ENCODE results near the gene SOX10.

Gene SOX10

DNA sequence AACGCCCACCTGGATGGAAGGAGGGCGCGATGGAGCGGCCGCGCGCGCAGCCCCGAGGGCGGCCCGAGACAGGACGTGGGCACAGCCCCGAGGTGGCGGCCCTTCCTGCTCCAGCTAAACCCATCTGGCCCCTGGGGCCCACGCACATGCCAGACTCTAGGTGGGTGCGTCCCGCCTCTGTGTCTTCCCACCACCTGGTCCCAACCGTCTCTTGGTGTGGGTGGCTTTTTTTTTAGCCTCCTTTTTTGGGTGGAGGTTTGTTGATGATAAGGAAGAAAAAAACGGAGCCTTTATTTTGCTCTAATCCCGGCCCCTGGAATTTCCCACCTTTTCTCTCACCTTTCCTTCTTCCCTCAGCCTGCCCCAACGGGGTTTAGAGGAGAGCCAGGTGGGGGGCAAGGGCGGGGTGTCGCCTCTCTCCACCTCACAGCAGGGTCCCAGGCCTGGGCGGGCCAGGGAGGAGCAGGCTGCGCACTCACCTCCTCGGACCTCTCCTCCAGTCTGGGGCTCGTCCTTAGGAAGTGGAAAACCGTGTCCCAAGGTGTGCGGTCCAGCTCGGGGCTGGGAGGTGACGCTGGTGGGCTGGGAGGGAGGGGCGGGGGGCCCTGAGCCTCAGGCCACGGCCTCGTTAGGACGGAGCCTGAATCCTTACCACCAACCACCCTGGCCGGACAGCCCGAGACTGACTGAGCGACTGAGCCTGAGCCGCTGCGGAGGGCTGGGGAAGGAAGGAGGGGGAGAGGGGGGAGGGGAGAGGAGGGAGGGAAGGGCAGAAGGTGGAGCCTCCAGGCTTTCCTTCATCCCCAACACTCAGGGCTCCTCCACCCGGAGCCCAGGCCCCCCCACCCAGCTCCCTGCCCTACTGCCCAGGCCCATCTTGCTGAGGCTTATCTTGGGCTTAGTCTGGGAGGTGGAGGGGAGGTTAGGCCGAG, at the start of gene SOX10:
Gene SOX10 (minus strand): TSS at position 696 of the 932 bp plus-strand sequence. CDS start 771 bp downstream, outside the sequence.
- DNase-seq (ENCODE audit: low spot score): no peak
- Mint-ChIP-seq H3K9me3 (no peaks in the 10 kb centered on the region), H3K27me3 (ENCODE audit: low read depth) (no peaks in the 10 kb centered on the region), H3K4me3 (no peak within 1 kb of the TSS), H3K36me3 (ENCODE audit: low read depth) (no peaks in the 10 kb centered on the region), H3K4me1 (ENCODE audit: low read depth) (no peaks in the 10 kb centered on the region), H3K27ac (no peak within 1 kb of the TSS)

DNA sequence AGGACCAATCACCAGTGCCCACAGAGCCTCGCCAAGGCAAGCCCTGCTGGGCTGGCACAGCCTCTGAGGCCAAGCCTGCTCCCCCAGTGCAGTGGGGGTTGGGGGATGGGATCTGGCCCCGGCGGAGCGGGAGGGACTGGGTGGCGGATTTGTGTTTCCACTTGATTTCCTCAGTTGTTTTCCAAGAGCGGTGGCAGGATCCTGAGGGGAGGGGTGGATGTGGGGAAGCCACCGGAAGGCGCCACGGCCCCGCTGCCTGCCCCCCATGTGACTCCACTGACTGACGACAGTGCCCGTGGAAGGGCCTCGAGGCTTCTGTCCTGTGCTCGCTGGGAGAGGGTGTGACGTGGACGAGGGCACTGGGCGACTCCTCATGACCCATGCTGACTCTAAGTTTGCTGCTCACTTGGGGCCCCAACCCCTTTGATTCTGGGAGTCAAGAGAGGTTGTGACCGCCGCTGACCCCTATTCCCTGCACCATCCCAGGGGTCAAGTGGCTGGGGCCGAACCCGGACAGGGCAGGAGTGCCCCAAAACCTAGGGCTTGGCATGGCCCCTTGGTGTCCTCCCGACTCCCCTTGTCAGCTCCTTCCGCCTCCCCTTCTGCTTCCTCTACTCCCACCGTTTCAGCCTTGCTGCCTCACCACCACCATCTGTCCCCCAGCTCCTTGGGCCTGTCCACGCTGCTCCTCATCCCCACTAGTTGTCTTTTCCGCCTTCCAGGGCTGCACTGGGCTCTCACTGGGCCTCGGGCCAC, 49.3 kb upstream of the SOX10 start:
- Mint-ChIP-seq H3K4me3 (no peak overlapping the region), H3K9me3 (no peaks in the 10 kb centered on the region), H3K4me1 (ENCODE audit: low read depth) (no peaks in the 10 kb centered on the region), H3K36me3 (ENCODE audit: low read depth) (no peaks in the 10 kb centered on the region), H3K27me3 (ENCODE audit: low read depth) (no peaks in the 10 kb centered on the region), H3K27ac (no peak overlapping the region)
- no peak for DNase-seq (ENCODE audit: low spot score)

DNA sequence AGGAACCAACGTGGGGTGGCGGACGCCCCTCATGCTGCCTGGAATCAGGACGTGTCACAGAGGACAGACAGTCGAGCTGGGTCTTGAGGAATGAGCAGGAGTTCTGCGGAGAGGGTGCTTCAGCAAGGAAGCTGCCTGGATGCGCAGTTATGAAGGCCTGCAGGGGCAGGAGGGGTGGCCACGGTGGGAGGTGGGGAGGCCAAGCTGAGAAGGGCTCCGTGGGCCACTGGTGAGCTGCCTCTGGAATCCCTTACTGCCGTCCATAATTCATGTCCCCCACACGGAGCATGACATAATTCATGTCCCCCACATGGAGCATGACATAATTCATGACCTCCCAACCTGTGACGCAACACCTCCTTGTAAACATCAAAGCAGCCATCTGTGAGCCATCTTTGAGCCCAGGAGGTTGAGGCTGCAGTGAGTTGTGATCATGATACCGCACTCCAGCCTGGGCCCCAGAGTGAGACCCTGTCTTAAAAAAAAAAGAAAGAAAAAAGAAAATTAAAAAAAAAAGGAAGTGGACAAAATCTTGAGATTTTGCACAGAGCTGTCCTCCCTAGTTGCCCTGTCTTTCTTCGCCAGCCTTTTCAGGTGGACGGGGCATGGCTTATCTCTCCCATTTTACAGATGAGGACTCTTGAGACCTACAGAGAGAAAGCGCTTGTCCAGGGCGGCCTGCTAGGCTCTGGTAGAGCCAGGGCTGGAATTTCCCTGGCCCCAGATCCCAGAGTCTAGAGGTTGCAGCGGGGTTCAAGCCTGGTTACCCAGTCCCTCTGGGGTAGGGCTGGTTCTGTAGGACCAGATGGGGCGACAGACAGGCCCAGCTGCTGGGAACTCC, 48.5 kb upstream of the SOX10 start:
- DNase-seq (ENCODE audit: low spot score): no peak

DNA sequence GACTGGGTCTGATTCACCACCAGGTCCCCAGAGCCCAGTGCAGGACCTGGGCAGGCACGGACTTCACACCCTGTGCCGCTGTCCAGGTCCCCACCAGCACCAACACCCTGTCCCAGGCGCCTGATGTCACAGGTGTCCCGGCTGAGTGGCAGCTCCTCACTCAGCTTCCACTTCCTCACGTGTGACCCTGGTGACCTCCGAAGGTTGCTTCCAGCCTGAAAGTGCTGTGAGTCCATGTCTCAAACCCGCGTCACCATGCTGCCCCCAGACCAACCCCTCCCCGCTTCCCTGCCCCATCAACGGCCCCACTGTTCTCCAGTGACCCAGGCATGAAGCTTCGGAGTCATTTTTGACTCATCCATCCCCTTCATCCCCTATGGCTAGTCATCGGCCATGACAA, 47.1 kb upstream of the SOX10 start:
- Mint-ChIP-seq H3K27me3 (ENCODE audit: low read depth) (no peaks in the 10 kb centered on the region), H3K36me3 (ENCODE audit: low read depth) (no peaks in the 10 kb centered on the region), H3K4me1 (ENCODE audit: low read depth) (no peaks in the 10 kb centered on the region), H3K4me3 (no peak overlapping the region), H3K9me3 (no peaks in the 10 kb centered on the region), H3K27ac (no peak overlapping the region)
- no peak for DNase-seq (ENCODE audit: low spot score)

More for the DNA sequence above, 48.5 kb upstream of the SOX10 start:
- Mint-ChIP-seq H3K27ac (no peak overlapping the region), H3K4me1 (ENCODE audit: low read depth) (no peaks in the 10 kb centered on the region), H3K4me3 (no peak overlapping the region), H3K36me3 (ENCODE audit: low read depth) (no peaks in the 10 kb centered on the region), H3K9me3 (no peaks in the 10 kb centered on the region), H3K27me3 (ENCODE audit: low read depth) (no peaks in the 10 kb centered on the region)

DNA sequence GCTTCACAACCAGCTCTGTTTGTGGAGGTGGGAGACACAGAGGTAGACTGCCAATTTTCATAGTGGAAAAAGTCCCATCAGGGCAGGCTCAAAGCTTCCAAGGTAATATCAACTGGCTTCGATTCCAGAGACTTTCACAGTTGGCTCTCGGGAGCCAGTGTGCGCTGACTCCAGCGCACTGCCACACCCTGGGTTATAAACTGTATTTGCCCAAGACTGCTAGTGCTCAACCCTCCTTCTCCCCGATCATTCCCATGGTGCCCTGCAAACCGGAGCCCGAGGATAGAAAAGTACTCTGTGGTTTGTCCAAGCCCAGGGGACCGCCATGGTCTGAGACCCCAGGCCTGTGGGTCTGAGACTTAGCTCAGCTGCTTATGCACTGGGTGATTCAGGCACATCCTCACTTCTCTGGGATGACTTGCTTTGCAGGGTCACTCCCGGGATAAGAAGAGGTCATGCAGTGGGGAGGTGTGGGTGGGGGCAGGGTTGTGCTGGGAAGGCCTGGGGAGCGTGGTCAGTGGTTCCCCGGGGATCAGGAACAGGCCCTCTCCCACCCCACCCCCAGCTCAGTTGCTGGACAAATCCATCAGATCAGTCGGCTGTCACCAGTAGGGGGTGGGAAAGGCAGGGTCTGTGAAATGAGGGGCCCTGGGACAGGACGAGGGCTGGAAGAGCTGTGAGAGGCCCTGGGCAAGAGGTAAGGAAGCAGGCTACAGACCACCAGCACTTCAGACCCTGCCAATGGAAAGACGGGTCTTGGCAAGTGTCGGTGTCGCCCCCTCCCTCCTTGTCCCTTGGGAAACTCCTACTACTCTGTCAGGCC, 46.2 kb upstream of the SOX10 start:
- no peak overlapping the region for H3K27ac Mint-ChIP-seq
- H3K4me3 Mint-ChIP-seq: no peak overlapping the region
- DNase-seq (ENCODE audit: low spot score): no peak
- H3K9me3 Mint-ChIP-seq: no peaks in the 10 kb centered on the region
- no peaks in the 10 kb centered on the region for H3K36me3 Mint-ChIP-seq (ENCODE audit: low read depth)
- H3K4me1 Mint-ChIP-seq (ENCODE audit: low read depth): no peaks in the 10 kb centered on the region
- no peaks in the 10 kb centered on the region for H3K27me3 Mint-ChIP-seq (ENCODE audit: low read depth)

DNA sequence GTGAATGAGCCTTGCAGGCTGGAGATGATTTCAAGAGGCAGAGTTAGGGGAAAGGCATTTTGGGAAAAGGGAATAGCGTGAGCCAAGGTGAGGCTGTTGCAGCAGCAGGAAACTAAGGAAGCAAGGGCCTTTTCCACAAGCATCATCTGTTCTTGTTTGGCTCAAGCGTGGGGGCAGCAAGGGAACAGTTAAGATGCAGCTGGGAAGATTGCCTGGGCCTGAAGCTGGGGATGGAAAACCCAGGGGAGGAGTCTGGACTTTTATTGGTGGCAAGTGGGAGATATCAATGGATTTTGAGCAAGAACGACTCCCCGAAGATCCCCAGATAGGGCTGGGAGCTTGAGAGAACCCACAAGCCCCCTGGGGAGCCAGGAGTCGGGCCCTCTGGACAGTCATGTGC, 45.5 kb upstream of the SOX10 start:
- H3K4me3 Mint-ChIP-seq: no peak overlapping the region
- no peaks in the 10 kb centered on the region for H3K27me3 Mint-ChIP-seq (ENCODE audit: low read depth)
- H3K27ac Mint-ChIP-seq: no peak overlapping the region
- DNase-seq (ENCODE audit: low spot score): no peak
- H3K36me3 Mint-ChIP-seq (ENCODE audit: low read depth): no peaks in the 10 kb centered on the region
- no peaks in the 10 kb centered on the region for H3K4me1 Mint-ChIP-seq (ENCODE audit: low read depth)
- H3K9me3 Mint-ChIP-seq: no peaks in the 10 kb centered on the region

DNA sequence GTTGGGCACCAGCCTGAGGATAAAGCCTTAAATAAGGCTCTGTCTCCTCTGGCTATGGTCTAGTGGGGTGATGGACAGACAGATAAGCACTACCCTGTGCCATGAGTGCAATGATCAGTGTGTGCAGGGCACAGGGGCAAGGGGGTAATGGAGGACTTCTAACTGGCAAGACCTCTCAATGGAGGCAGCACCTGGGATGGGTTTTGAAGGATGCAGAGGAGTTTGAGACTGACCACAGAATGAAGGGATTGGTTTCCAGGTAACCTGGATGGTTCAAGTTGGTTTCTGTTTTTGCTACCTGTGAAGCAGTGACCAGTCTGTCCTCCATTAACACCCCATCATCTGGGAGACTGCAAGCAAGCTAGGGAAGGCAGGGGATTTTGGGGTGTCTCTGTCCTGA, 45.0 kb upstream of the SOX10 start:
- no peak overlapping the region for H3K27ac Mint-ChIP-seq
- H3K36me3 Mint-ChIP-seq (ENCODE audit: low read depth): no peaks in the 10 kb centered on the region
- DNase-seq (ENCODE audit: low spot score): no peak
- no peak overlapping the region for H3K4me3 Mint-ChIP-seq
- H3K27me3 Mint-ChIP-seq (ENCODE audit: low read depth): no peaks in the 10 kb centered on the region
- no peaks in the 10 kb centered on the region for H3K4me1 Mint-ChIP-seq (ENCODE audit: low read depth)
- no peaks in the 10 kb centered on the region for H3K9me3 Mint-ChIP-seq

DNA sequence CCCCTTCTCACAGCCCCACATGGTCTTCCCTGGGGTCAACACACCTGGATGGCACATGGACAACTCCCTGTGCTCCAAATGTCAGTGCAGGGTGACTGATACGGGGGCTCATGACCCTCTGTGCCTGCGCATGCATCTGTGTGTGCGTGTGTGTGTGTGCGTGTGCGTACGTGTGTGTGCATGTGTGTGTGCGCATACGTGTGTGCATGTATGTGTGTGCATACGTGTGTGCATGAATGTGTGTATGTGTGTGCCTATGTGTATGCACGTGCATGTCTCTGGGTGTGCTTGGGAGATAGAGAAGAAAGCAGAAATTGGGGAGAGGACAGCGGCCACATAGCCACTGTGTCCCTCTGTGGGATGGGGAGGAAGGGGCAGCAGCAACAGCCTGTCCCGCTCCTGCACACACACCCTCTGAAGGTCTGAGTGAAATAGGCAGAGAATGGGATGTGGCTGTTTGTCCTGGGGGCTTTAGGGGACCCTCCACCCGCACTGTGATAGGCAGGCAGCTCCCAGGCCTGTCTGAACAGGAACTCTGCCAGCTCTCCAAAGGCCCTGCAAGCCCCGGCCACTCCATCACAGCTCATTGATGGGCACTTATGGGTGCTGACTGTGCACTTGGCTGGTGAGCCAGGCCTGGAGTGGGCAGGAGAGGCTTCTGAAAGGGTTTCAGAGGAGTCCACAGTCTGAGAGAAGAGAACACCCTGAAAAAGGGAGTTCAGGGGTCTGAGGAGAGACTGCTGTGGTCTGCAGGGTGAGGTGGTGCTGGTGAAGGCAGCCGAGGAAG, 44.2 kb upstream of the SOX10 start:
- DNase-seq (ENCODE audit: low spot score): no peak
- H3K4me1 Mint-ChIP-seq (ENCODE audit: low read depth): no peaks in the 10 kb centered on the region
- no peak overlapping the region for H3K4me3 Mint-ChIP-seq
- H3K9me3 Mint-ChIP-seq: no peaks in the 10 kb centered on the region
- H3K27ac Mint-ChIP-seq: no peak overlapping the region
- no peaks in the 10 kb centered on the region for H3K36me3 Mint-ChIP-seq (ENCODE audit: low read depth)
- no peaks in the 10 kb centered on the region for H3K27me3 Mint-ChIP-seq (ENCODE audit: low read depth)

DNA sequence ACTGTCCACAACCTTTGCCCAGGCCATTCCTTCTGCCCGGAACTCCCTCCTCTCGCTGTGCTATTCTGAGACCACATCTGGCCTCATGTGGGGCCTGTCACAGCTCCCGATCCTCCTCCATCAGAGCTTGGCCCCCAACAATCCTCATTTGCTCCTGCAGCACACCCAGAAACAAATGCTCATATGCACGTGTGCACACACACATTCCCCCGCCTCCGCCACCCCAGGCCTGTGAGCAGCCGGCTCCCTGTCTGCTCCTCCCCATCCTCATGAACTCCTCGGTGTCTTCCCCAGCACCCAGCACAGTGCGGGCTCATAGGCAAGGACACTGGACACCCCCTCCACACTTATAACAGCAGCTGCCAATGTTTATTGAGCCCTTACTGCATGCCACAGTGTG, 43.1 kb upstream of the SOX10 start:
- H3K4me3 Mint-ChIP-seq: no peak overlapping the region
- no peaks in the 10 kb centered on the region for H3K27me3 Mint-ChIP-seq (ENCODE audit: low read depth)
- H3K9me3 Mint-ChIP-seq: no peaks in the 10 kb centered on the region
- no peaks in the 10 kb centered on the region for H3K4me1 Mint-ChIP-seq (ENCODE audit: low read depth)
- no peaks in the 10 kb centered on the region for H3K36me3 Mint-ChIP-seq (ENCODE audit: low read depth)
- peak overlapping the region; percentile 17 for H3K27ac Mint-ChIP-seq
- no peak for DNase-seq (ENCODE audit: low spot score)

DNA sequence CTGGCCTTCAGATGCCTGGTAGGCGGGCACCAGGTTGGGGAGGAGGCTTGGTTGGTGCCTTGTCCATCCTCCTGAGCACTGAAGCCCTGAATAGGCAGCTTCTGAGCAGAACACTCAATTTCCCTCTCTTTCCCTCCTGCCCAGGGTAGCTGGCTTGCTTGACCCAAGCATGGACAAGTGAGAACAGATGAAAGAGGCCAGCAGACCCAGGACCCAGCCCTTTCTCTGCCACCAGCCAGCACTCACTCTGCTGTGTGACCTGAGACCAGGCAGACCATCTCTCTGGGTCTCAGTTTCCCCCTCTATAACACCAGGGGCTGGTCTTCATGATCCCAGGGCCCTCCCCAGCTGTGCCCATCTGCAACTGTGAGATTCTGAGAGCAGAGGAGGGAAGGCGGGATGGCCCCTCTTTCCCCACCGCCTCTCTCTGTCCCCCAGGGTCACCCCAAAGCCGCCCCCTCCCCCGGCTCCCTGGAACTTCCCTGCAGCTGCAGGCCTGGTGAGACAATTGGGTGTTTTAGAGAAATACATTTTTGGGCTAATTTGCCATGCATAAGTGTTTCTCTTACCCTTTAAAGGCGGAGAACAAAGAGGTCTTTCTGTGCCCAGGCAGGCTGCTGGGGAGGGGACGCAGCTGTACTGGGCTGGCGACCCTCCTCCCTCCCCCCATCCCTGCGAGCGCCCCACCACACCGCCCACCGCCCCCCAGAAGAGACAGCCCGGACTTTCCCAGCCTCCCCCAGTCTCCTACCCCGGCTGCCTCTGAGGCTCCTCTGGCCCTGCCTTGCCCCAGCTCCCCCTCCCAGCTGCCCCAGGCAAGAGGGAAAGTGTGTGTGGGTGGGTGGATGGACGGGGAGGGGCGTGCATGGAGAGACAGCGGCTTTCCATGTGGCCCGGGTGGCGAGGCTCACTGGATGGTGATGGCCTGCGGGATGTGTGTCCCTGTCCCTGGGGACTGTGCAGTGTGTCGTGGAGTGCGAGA, 42.1 kb upstream of the SOX10 start:
- H3K27ac Mint-ChIP-seq: no peak overlapping the region
- DNase-seq (ENCODE audit: low spot score): no peak
- no peak overlapping the region for H3K4me3 Mint-ChIP-seq
- no peaks in the 10 kb centered on the region for H3K27me3 Mint-ChIP-seq (ENCODE audit: low read depth)
- no peaks in the 10 kb centered on the region for H3K9me3 Mint-ChIP-seq
- H3K4me1 Mint-ChIP-seq (ENCODE audit: low read depth): no peaks in the 10 kb centered on the region
- no peaks in the 10 kb centered on the region for H3K36me3 Mint-ChIP-seq (ENCODE audit: low read depth)

DNA sequence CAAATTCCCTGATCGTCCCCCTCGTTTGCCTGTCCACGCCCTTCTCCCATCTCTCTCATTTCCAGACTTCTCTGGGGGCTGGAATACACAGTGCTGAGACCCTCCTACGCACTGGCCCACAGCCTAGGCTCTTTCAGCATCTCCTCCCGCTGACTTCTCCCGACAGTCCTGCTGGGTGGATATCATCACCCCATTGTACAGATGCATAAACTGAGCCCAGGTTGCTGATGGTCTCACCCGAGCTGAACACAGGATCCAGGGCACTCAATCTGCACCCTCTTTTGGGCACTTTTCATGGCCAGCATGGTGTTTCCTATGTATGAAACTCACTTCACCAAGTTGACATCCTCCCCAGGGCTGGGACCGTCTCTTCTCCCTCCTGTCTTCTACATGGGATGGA, 41.2 kb upstream of the SOX10 start:
- H3K4me3 Mint-ChIP-seq: no peak overlapping the region
- no peak for DNase-seq (ENCODE audit: low spot score)
- H3K36me3 Mint-ChIP-seq (ENCODE audit: low read depth): no peaks in the 10 kb centered on the region
- H3K27me3 Mint-ChIP-seq (ENCODE audit: low read depth): no peaks in the 10 kb centered on the region
- no peak overlapping the region for H3K27ac Mint-ChIP-seq
- H3K9me3 Mint-ChIP-seq: no peaks in the 10 kb centered on the region
- H3K4me1 Mint-ChIP-seq (ENCODE audit: low read depth): no peaks in the 10 kb centered on the region

DNA sequence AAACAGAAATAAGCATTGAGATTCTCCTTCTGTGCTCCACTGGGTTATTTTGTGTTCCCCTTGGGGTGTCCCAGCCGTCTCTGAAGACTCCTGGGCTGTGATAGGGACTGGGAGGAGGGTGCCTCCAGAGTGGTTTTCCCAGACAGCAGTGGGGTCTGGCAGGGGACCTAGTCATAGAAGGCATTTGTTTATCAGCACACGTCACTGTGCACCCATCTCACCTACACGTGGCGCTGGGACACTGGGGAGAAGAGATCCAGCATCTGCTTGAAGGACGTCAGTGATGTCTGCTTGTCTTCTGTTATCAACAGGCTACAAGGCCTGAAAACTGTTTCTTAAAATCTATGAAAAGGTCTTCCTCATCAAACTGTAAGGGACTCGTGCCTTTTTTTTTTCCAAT, 38.7 kb upstream of the SOX10 start:
- no peak overlapping the region for H3K27ac Mint-ChIP-seq
- no peaks in the 10 kb centered on the region for H3K4me1 Mint-ChIP-seq (ENCODE audit: low read depth)
- H3K36me3 Mint-ChIP-seq (ENCODE audit: low read depth): no peaks in the 10 kb centered on the region
- no peaks in the 10 kb centered on the region for H3K27me3 Mint-ChIP-seq (ENCODE audit: low read depth)
- no peak for DNase-seq (ENCODE audit: low spot score)
- H3K4me3 Mint-ChIP-seq: no peak overlapping the region
- H3K9me3 Mint-ChIP-seq: no peaks in the 10 kb centered on the region
